Fibroblast of lung (primary cell): Measurements from ENCODE around the gene PRRC2A. TPM values are rescaled to one million over a fixed set of nuclear protein-coding genes. Genes with fewer than 3 reads are reported as not detected.

Source experiments
- DNase-seq, 2 donors: peaks; one replicate each; pipeline versions ENCODE4 v3.0.0 to v3.0.0-alpha.2; 2010; ENCODE audit warnings: low read depth in 2 of 2
- H2AFZ ChIP-seq: 2 replicates; pipeline ENCODE4 v1.5.1; 2012; ENCODE audit warnings: low read length, control low read depth, inconsistent platforms
- H3K27ac ChIP-seq: 2 replicates; pipeline ENCODE4 v1.5.1; 2011; ENCODE audit warnings: low read length, control low read depth; ENCODE audit not compliant: insufficient read depth
- H3K27me3 ChIP-seq: 2 replicates; pipeline ENCODE4 v1.5.1; 2011; ENCODE audit warnings: mild to moderate bottlenecking, low read length; ENCODE audit not compliant: control insufficient read depth, insufficient read depth
- H3K36me3 ChIP-seq: 2 replicates; pipeline ENCODE4 v1.5.1; 2011; ENCODE audit warnings: low read length; ENCODE audit not compliant: control insufficient read depth, insufficient read depth
- H3K4me1 ChIP-seq: 2 replicates; pipeline ENCODE4 v1.5.1; 2011; ENCODE audit warnings: low read length; ENCODE audit not compliant: control insufficient read depth, insufficient read depth; ENCODE audit errors: extremely low read depth
- H3K4me2 ChIP-seq: 2 replicates; pipeline ENCODE4 v1.5.1; 2011; ENCODE audit warnings: low read length, control low read depth; ENCODE audit not compliant: insufficient read depth; ENCODE audit errors: extremely low read depth
- H3K4me3 ChIP-seq, 4 experiments: fragments of 200-600 bp in 1 of 4; sonication (generic) in 1 of 4; replicated peaks in 1 of 4; 2 replicates each; pipeline ENCODE4 v1.5.1; 2011 to 2016; ENCODE audit warnings: low read length in 4 of 4, low read depth in 3 of 4, mild to moderate bottlenecking in 3 of 4, control low read depth in 2 of 4, inconsistent platforms in 1 of 4, mixed read lengths in 1 of 4; ENCODE audit not compliant: insufficient read depth in 1 of 4; ENCODE audit errors: control extremely low read depth in 1 of 4
- H3K79me2 ChIP-seq: 2 replicates; pipeline ENCODE4 v1.5.1; 2012; ENCODE audit warnings: mild to moderate bottlenecking, low read length, inconsistent platforms; ENCODE audit not compliant: control insufficient read depth, insufficient read depth
- H3K9ac ChIP-seq: 2 replicates; pipeline ENCODE4 v1.5.1; 2011; ENCODE audit warnings: mild to moderate bottlenecking, low read length, control low read depth; ENCODE audit not compliant: insufficient read depth
- H3K9me3 ChIP-seq: 2 replicates; pipeline ENCODE4 v1.5.1; 2012; ENCODE audit warnings: low read depth, low read length; ENCODE audit not compliant: control insufficient read depth, insufficient read depth
- H4K20me1 ChIP-seq: 2 replicates; pipeline ENCODE4 v1.5.1; 2011; ENCODE audit warnings: low read length; ENCODE audit not compliant: control insufficient read depth, insufficient read depth; ENCODE audit errors: extremely low read depth
- EZH2 ChIP-seq: IDR thresholded peaks from 2 replicates; pipeline ENCODE4 v1.5.1; 2012; ENCODE audit warnings: low read length, control low read depth, mild to moderate bottlenecking; ENCODE audit errors: missing control alignments
- polyA plus RNA-seq, 2 donors: library from polyadenylated mRNA; depleted of rRNA in 1 of 2; stranded (reverse) in 1 of 2; unstranded in 1 of 2; fragments of >200 nt; gene quantifications; 2 replicates each; pipeline ENCODE4 v1.2.1, GENCODE V29; 2011 to 2012; ENCODE audit warnings: missing spikeins in 1 of 2
- total RNA-seq: library from RNA; depleted of rRNA; stranded (reverse); fragments of >200 nt; gene quantifications from 2 replicates; pipeline ENCODE4 v1.2.1, GENCODE V29; 2014
- TF ChIP-seq, protein P1 (sequence below), 2 donors: IDR thresholded peaks in 1 of 2; conservative IDR thresholded peaks in 1 of 2; 1 replicate in 1 of 2; 2 replicates in 1 of 2; pipeline ENCODE4 v1.5.1; 2011 to 2012; ENCODE audit warnings: low read length in 2 of 2, control low read depth in 1 of 2, inconsistent platforms in 1 of 2, low read depth in 1 of 2, mild to moderate bottlenecking in 1 of 2

Gene PRRC2A
- total and polyA plus RNA-seq, 2 donors (not counting 1 experiment from before 2014, with no cell fraction given) = 26.9 to 46.6 TPM

DNA sequence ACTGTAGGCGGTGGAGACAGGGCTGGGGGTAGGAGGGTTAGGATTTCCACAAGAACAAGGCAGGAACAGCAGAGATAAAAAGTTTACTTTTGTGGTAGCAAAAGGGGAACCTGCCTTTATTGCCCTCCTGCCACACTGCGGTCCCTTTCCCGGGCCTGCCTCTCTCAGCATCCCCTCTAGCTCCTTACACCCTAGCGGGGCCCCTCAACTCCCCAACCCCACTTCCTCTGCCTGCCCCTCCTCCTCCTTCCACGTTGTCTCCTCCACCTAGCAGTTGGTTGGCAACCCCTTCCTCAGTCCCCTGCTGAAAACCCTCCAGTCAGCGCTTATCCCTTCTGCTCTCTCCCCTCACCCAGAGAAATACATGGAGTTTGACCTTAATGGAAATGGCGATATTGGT, 4.8 kb upstream of the PRRC2A start:
- TF ChIP-seq EZH2 = no peak
- TF ChIP-seq, protein P1, sequence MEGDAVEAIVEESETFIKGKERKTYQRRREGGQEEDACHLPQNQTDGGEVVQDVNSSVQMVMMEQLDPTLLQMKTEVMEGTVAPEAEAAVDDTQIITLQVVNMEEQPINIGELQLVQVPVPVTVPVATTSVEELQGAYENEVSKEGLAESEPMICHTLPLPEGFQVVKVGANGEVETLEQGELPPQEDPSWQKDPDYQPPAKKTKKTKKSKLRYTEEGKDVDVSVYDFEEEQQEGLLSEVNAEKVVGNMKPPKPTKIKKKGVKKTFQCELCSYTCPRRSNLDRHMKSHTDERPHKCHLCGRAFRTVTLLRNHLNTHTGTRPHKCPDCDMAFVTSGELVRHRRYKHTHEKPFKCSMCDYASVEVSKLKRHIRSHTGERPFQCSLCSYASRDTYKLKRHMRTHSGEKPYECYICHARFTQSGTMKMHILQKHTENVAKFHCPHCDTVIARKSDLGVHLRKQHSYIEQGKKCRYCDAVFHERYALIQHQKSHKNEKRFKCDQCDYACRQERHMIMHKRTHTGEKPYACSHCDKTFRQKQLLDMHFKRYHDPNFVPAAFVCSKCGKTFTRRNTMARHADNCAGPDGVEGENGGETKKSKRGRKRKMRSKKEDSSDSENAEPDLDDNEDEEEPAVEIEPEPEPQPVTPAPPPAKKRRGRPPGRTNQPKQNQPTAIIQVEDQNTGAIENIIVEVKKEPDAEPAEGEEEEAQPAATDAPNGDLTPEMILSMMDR (conservative IDR thresholded peaks at IDR 0.05 in 1 of 2, IDR thresholded peaks at IDR 0.05 in 1 of 2; ENCODE audit: low read depth in 1 of 2, low read length in 2 of 2) = no peak
- Histone ChIP-seq H3K79me2 (no peaks in the 10 kb centered on the region), H3K36me3 (no peaks in the 10 kb centered on the region)

DNA sequence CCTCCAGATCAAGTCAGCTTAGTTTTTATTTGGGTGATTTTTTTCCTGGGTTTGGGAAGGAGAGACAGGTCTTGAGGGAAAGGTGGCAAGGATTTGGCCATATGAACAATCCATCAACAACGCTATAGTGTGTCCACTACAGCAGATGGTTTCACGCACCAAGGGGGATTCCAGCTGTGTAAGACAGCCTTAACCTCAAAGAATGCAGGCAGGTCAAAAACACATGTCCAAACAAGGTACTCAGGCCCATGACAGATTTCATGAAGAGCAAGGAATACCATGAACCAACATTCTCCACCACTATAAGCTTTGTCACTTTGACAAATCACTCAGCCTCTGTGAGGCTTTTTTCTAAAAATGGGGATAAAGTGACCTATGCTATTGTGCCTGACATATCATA, 3.5 kb upstream of the PRRC2A start:
- Histone ChIP-seq H3K9ac (no peak overlapping the region), H3K27me3 (peaks cover 3% of the 10 kb centered on the region), H3K79me2 (peaks cover 13% of the 10 kb centered on the region), H3K4me2 (no peak overlapping the region), H3K4me3 (no peak overlapping the region), H3K27ac (no peak overlapping the region), H3K36me3 (no peaks in the 10 kb centered on the region), H3K4me1 (no peaks in the 10 kb centered on the region), H3K9me3 (no peaks in the 10 kb centered on the region), H2AFZ (no peak overlapping the region), H4K20me1 (no peaks in the 10 kb centered on the region)
- no peak for DNase-seq
- no peak for TF ChIP-seq EZH2
- TF ChIP-seq, protein P1 (conservative IDR thresholded peaks at IDR 0.05 in 1 of 2, IDR thresholded peaks at IDR 0.05 in 1 of 2; ENCODE audit: low read depth in 1 of 2, low read length in 2 of 2) = no peak

More for the DNA sequence above, 4.8 kb upstream of the PRRC2A start:
- Histone ChIP-seq H3K4me1 (no peaks in the 10 kb centered on the region), H3K27me3 (peaks cover 3% of the 10 kb centered on the region), H3K4me3 (no peak overlapping the region), H3K9me3 (no peaks in the 10 kb centered on the region), H3K27ac (no peak overlapping the region), H2AFZ (no peak overlapping the region), H3K9ac (no peak overlapping the region), H3K4me2 (no peak overlapping the region), H4K20me1 (no peaks in the 10 kb centered on the region)
- DNase-seq = no peak

DNA sequence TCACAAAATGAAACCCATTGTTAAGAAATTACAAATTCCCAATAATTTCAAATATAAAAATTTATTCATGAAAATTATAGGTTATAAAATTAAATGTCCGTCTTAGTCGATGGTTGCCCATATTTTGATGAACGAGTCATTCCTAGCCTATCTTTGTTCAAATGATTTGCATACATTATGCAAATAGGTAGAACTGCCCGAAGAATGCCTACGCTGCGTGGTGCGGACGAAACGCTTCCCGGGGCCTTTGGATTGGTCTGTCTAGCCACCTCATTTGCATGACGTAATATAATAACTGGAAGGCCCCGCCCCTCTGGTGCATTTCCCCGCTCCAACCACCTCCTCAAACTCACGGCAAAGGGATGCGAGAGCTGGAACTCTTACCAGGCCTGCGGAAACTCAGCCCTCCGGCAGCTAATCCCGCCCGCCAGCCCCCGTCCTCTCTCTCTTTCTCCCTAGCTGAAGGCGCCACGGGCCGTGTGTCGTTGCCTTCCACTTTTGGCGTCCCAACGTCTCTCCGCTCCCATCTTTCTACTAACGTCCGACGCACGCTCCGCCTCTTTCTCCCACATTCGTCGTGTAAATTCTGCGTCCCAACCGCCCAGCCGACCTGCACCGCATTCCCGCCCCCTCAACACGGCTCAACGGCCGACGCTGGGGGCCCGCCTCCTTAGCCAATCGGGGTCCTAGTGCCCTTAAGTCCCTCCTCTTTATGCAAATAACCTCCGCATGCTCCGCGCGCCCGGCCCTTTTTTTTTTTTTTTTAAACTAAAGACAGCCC, 520 bp upstream of the PRRC2A start:
- TF ChIP-seq, protein P1 (conservative IDR thresholded peaks at IDR 0.05 in 1 of 2, IDR thresholded peaks at IDR 0.05 in 1 of 2; ENCODE audit: low read depth in 1 of 2, low read length in 2 of 2) = no peak
- peaks cover 39% of the 10 kb centered on the region for H3K79me2 ChIP-seq
- peak overlapping the region; percentile 100 for H3K27ac ChIP-seq

More for the DNA sequence above, 520 bp upstream of the PRRC2A start:
- peaks cover 2% of the 10 kb centered on the region for H3K4me1 ChIP-seq
- H2AFZ ChIP-seq = peak overlapping the region; percentile 91
- H3K4me3 ChIP-seq = peak overlapping the region; percentile 72 to 89 (median 79)
- no peaks in the 10 kb centered on the region for H3K9me3 ChIP-seq
- no peaks in the 10 kb centered on the region for H4K20me1 ChIP-seq
- no peaks in the 10 kb centered on the region for H3K27me3 ChIP-seq
- H3K36me3 ChIP-seq = peaks cover 9% of the 10 kb centered on the region
- peak overlapping the region; percentile 89 for H3K4me2 ChIP-seq
- H3K9ac ChIP-seq = peak overlapping the region; percentile 91
- peak; percentile 99 to 100 for DNase-seq
